ENCODE results near the gene FKRP.
"Not testable (repeated sequence)": the region's sequence is repeated elsewhere in the genome, so short reads cannot be mapped to it uniquely, and the experiment has no call there.

FKRP gene

GRCh38 chr19:46745521-46746280 is at the start of gene FKRP:
Gene FKRP (plus strand): TSS chr19:46746057. CDS start chr19:46755451, 9,394 bp downstream.
- DNase-seq (ENCODE audit: low read depth): no peak

- no peak for DNase-seq (ENCODE audit: low read depth)
These were observed 49.0 kb upstream of the FKRP start for GRCh38 chr19:46696866-46697203.

GRCh38 chr19:46697204-46697960 is 48.5 kb upstream of the FKRP start:
- DNase-seq (ENCODE audit: low read depth): no peak

- DNase-seq (ENCODE audit: low read depth): no peak
These were observed 47.2 kb upstream of the FKRP start for GRCh38 chr19:46698395-46699321.

- DNase-seq (ENCODE audit: low read depth): no peak
These were observed 45.2 kb upstream of the FKRP start for GRCh38 chr19:46700704-46701103.

- DNase-seq (ENCODE audit: low read depth): no peak
These were observed 41.3 kb upstream of the FKRP start for GRCh38 chr19:46704379-46705076.

- DNase-seq (ENCODE audit: low read depth): no peak
These were observed 35.2 kb upstream of the FKRP start for GRCh38 chr19:46710687-46711086.

GRCh38 chr19:46712768-46713338 is 33.0 kb upstream of the FKRP start:
- DNase-seq (ENCODE audit: low read depth): not testable (repeated sequence)

- DNase-seq (ENCODE audit: low read depth): peak; percentile 54
These were observed 31.9 kb upstream of the FKRP start for GRCh38 chr19:46713781-46714443.

GRCh38 chr19:46714444-46715106 is 31.3 kb upstream of the FKRP start:
- no peak for DNase-seq (ENCODE audit: low read depth)

GRCh38 chr19:46715620-46715974 is 30.3 kb upstream of the FKRP start:
- no peak for DNase-seq (ENCODE audit: low read depth)

GRCh38 chr19:46715975-46716671 is 29.7 kb upstream of the FKRP start:
- DNase-seq (ENCODE audit: low read depth): no peak

- no peak for DNase-seq (ENCODE audit: low read depth)
These were observed 29.2 kb upstream of the FKRP start for GRCh38 chr19:46716672-46717033.

GRCh38 chr19:46717034-46717715 is 28.7 kb upstream of the FKRP start, which contains the start of gene PRKD2:
Gene PRKD2 (minus strand): TSS chr19:46717114. CDS start chr19:46716370, 744 bp downstream.
- DNase-seq (ENCODE audit: low read depth): no peak

- DNase-seq (ENCODE audit: low read depth): no peak
These were observed 28.1 kb upstream of the FKRP start for GRCh38 chr19:46717716-46718143.

GRCh38 chr19:46718157-46718933 is 27.5 kb upstream of the FKRP start:
- DNase-seq (ENCODE audit: low read depth): no peak

GRCh38 chr19:46718934-46719622 is 26.8 kb upstream of the FKRP start:
- DNase-seq (ENCODE audit: low read depth): no peak
